MM.1S (cell line): ENCODE measurements around the gene SIRPG.

Experiments
- DNase-seq: peaks from one replicate; pipeline ENCODE4 v3.0.0-alpha.2; 2015
- H2AFZ ChIP-seq: fragments of 300-600 bp; sonication (generic); 2 replicates; pipeline ENCODE4 v1.6.0; 2016; ENCODE audit warnings: antibody characterized with exemption, low read length
- H3F3A ChIP-seq: fragments of 300-600 bp; sonication (generic); 2 replicates; pipeline ENCODE4 v1.6.1; 2016; ENCODE audit warnings: mild to moderate bottlenecking, antibody characterized with exemption, low read length, moderate library complexity, mixed read lengths; ENCODE audit not compliant: insufficient read depth
- H3K27ac ChIP-seq: fragments of 300-600 bp; sonication (generic); 2 replicates; pipeline ENCODE4 v1.5.1; 2016; ENCODE audit warnings: mild to moderate bottlenecking, low read length
- H3K27me3 ChIP-seq: fragments of 300-600 bp; sonication (generic); replicated peaks from 2 replicates; pipeline ENCODE4 v1.6.0; 2016; ENCODE audit warnings: low read length; ENCODE audit not compliant: insufficient read depth
- H3K36me3 ChIP-seq: fragments of 300-600 bp; sonication (generic); replicated peaks from 2 replicates; pipeline ENCODE4 v1.6.1; 2016; ENCODE audit warnings: mild to moderate bottlenecking, low read length, mixed read lengths; ENCODE audit not compliant: insufficient read depth
- H3K4me1 ChIP-seq: fragments of 300-600 bp; sonication (generic); 2 replicates; pipeline ENCODE4 v1.6.1; 2016; ENCODE audit warnings: low read length, mixed read lengths
- H3K4me2 ChIP-seq: fragments of 300-600 bp; sonication (generic); 2 replicates; pipeline ENCODE4 v1.6.0; 2016; ENCODE audit warnings: low read depth, low read length
- H3K4me3 ChIP-seq: fragments of 300-600 bp; sonication (generic); 2 replicates; pipeline ENCODE4 v1.5.1; 2016; ENCODE audit warnings: low read length, mixed read lengths
- H3K79me2 ChIP-seq: fragments of 300-600 bp; sonication (generic); 2 replicates; pipeline ENCODE4 v1.6.1; 2016; ENCODE audit warnings: mixed run types, low read length, mixed read lengths
- H3K9ac ChIP-seq: fragments of 300-600 bp; sonication (generic); 2 replicates; pipeline ENCODE4 v1.6.1; 2016; ENCODE audit warnings: low read length, mixed read lengths
- H3K9me2 ChIP-seq: fragments of 300-600 bp; sonication (generic); replicated peaks from 2 replicates; pipeline ENCODE4 v1.6.1; 2016; ENCODE audit warnings: mild to moderate bottlenecking, low read length, mixed read lengths; ENCODE audit not compliant: insufficient read depth
- H3K9me3 ChIP-seq: fragments of 300-600 bp; sonication (generic); replicated peaks from 2 replicates; pipeline ENCODE4 v1.6.1; 2016; ENCODE audit warnings: mild to moderate bottlenecking, low read length, mixed read lengths; ENCODE audit not compliant: insufficient read depth
- H4K20me1 ChIP-seq: fragments of 300-600 bp; sonication (generic); 2 replicates; pipeline ENCODE4 v1.6.1; 2016; ENCODE audit warnings: mild to moderate bottlenecking, low read length, moderate library complexity, mixed read lengths; ENCODE audit not compliant: insufficient read depth
- EZH2 ChIP-seq: fragments of 300-600 bp; sonication (generic); optimal IDR thresholded peaks from 2 replicates; pipeline ENCODE3; 2017; ENCODE audit warnings: low read depth, mild to moderate bottlenecking, antibody characterized with exemption, low read length, mixed read lengths
- EZH2phosphoT487 ChIP-seq: fragments of 300-600 bp; sonication (generic); IDR thresholded peaks from 2 replicates; pipeline ENCODE4 v1.6.1; 2018; ENCODE audit warnings: antibody characterized with exemption, low read length
- TF ChIP-seq, protein P1 (sequence below): fragments of 300-600 bp; sonication (generic); IDR thresholded peaks from 2 replicates; pipeline ENCODE4 v1.5.1; 2016; ENCODE audit warnings: antibody characterized with exemption, low read length, mixed read lengths

SIRPG gene

DNA sequence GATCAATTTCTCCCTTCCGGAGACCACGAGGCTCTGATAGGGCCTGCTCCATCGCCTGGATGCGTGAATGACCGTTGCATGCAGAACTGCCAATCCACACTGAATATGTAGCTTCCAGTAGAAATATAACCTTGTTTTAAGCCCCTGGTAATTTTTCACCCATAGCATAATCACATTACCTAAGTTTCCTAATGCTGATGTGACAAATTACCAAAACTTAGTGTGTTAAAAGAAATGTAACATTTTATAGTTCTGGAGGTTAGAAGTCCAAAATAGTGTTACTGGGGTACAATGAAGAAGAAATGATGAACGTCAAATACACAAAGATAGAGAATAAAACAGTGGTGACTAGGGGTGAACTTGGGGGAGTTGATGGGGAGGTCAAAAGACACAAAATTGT lies 78.1 kb downstream of the SIRPG start:
- no peak overlapping the region for H3K9ac ChIP-seq
- no peak overlapping the region for H3K27ac ChIP-seq
- DNase-seq, result no peak
- no peaks in the 10 kb centered on the region for H3K9me2 ChIP-seq
- H3F3A ChIP-seq, result no peaks in the 10 kb centered on the region
- no peaks in the 10 kb centered on the region for H3K27me3 ChIP-seq
- H3K36me3 ChIP-seq, result no peaks in the 10 kb centered on the region
- no peaks in the 10 kb centered on the region for H4K20me1 ChIP-seq
- H3K9me3 ChIP-seq, result no peaks in the 10 kb centered on the region
- H3K4me1 ChIP-seq, result no peaks in the 10 kb centered on the region
- H3K4me3 ChIP-seq, result no peak overlapping the region
- no peak overlapping the region for H2AFZ ChIP-seq
- TF ChIP-seq, protein P1, sequence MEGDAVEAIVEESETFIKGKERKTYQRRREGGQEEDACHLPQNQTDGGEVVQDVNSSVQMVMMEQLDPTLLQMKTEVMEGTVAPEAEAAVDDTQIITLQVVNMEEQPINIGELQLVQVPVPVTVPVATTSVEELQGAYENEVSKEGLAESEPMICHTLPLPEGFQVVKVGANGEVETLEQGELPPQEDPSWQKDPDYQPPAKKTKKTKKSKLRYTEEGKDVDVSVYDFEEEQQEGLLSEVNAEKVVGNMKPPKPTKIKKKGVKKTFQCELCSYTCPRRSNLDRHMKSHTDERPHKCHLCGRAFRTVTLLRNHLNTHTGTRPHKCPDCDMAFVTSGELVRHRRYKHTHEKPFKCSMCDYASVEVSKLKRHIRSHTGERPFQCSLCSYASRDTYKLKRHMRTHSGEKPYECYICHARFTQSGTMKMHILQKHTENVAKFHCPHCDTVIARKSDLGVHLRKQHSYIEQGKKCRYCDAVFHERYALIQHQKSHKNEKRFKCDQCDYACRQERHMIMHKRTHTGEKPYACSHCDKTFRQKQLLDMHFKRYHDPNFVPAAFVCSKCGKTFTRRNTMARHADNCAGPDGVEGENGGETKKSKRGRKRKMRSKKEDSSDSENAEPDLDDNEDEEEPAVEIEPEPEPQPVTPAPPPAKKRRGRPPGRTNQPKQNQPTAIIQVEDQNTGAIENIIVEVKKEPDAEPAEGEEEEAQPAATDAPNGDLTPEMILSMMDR, result no peak
- TF ChIP-seq EZH2phosphoT487 (no peak), EZH2 (no peak)
- no peaks in the 10 kb centered on the region for H3K79me2 ChIP-seq
- H3K4me2 ChIP-seq, result no peak overlapping the region
